ENCODE results near the gene TMEM87A. TPM values are rescaled to one million over a fixed set of nuclear protein-coding genes. Genes with fewer than 3 reads are reported as not detected.

Gene TMEM87A
- total RNA-seq, 1 experiment from 2014 or later, result 31.2 TPM

GRCh38 chr15:42240823-42241222, 32.4 kb downstream of the TMEM87A start:
- BruUV-seq (replicated peaks), result no TSS peak
- Mint-ChIP-seq H3K27ac (ENCODE audit: unreplicated experiment) (no peak overlapping the region), H3K27me3 (ENCODE audit: unreplicated experiment) (no peaks in the 10 kb centered on the region), H3K4me3 (ENCODE audit: low read depth, unreplicated experiment) (no peak overlapping the region), H3K4me1 (ENCODE audit: low read depth, unreplicated experiment) (no peaks in the 10 kb centered on the region), H3K36me3 (ENCODE audit: insufficient read depth, unreplicated experiment) (peaks cover 5% of the 10 kb centered on the region), H3K9me3 (ENCODE audit: low read depth, unreplicated experiment) (no peaks in the 10 kb centered on the region)
- DNase-seq, result no peak
- no peak for TF ChIP-seq CTCF (IDR thresholded peaks at IDR 0.05; ENCODE audit: unreplicated experiment)
- CTCF ChIA-PET, result no interaction called here
- intact Hi-C loops (cut with micrococcal nuclease; ENCODE audit: unreplicated experiment), result no loop called here

GRCh38 chr15:42239528-42240182, 33.6 kb downstream of the TMEM87A start:
- H3K27me3 Mint-ChIP-seq (ENCODE audit: unreplicated experiment), result no peaks in the 10 kb centered on the region
- DNase-seq, result no peak
- no TSS peak for BruUV-seq (replicated peaks)
- H3K9me3 Mint-ChIP-seq (ENCODE audit: low read depth, unreplicated experiment), result no peaks in the 10 kb centered on the region
- H3K4me3 Mint-ChIP-seq (ENCODE audit: low read depth, unreplicated experiment), result no peak overlapping the region
- intact Hi-C loops (cut with micrococcal nuclease; ENCODE audit: unreplicated experiment), result no loop called here
- no peaks in the 10 kb centered on the region for H3K4me1 Mint-ChIP-seq (ENCODE audit: low read depth, unreplicated experiment)
- H3K36me3 Mint-ChIP-seq (ENCODE audit: insufficient read depth, unreplicated experiment), result peaks cover 5% of the 10 kb centered on the region
- H3K27ac Mint-ChIP-seq (ENCODE audit: unreplicated experiment), result no peak overlapping the region
- no peak for TF ChIP-seq CTCF (IDR thresholded peaks at IDR 0.05; ENCODE audit: unreplicated experiment)
- CTCF ChIA-PET, result no interaction called here

GRCh38 chr15:42233107-42233506, 40.1 kb downstream of the TMEM87A start:
- Mint-ChIP-seq H3K27ac (ENCODE audit: unreplicated experiment) (no peak overlapping the region), H3K36me3 (ENCODE audit: insufficient read depth, unreplicated experiment) (peaks cover 5% of the 10 kb centered on the region)
- no TSS peak for BruUV-seq (replicated peaks)

GRCh38 chr15:42232606-42233005, 40.6 kb downstream of the TMEM87A start:
- Mint-ChIP-seq H3K4me3 (ENCODE audit: low read depth, unreplicated experiment) (no peak overlapping the region), H3K27me3 (ENCODE audit: unreplicated experiment) (no peaks in the 10 kb centered on the region), H3K36me3 (ENCODE audit: insufficient read depth, unreplicated experiment) (peaks cover 5% of the 10 kb centered on the region), H3K27ac (ENCODE audit: unreplicated experiment) (no peak overlapping the region), H3K9me3 (ENCODE audit: low read depth, unreplicated experiment) (no peaks in the 10 kb centered on the region), H3K4me1 (ENCODE audit: low read depth, unreplicated experiment) (no peaks in the 10 kb centered on the region)
- no peak for DNase-seq
- intact Hi-C loops (cut with micrococcal nuclease; ENCODE audit: unreplicated experiment), result no loop called here
- no TSS peak for BruUV-seq (replicated peaks)
- no peak for TF ChIP-seq CTCF (IDR thresholded peaks at IDR 0.05; ENCODE audit: unreplicated experiment)
- CTCF ChIA-PET, result no interaction called here

More at GRCh38 chr15:42233107-42233506, 40.1 kb downstream of the TMEM87A start:
- intact Hi-C loops (cut with micrococcal nuclease; ENCODE audit: unreplicated experiment), result no loop called here
- TF ChIP-seq CTCF (IDR thresholded peaks at IDR 0.05; ENCODE audit: unreplicated experiment), result no peak
- H3K4me1 Mint-ChIP-seq (ENCODE audit: low read depth, unreplicated experiment), result no peaks in the 10 kb centered on the region
- H3K9me3 Mint-ChIP-seq (ENCODE audit: low read depth, unreplicated experiment), result no peaks in the 10 kb centered on the region
- CTCF ChIA-PET, result no interaction called here
- no peaks in the 10 kb centered on the region for H3K27me3 Mint-ChIP-seq (ENCODE audit: unreplicated experiment)
- no peak for DNase-seq
- no peak overlapping the region for H3K4me3 Mint-ChIP-seq (ENCODE audit: low read depth, unreplicated experiment)

All from Calu3 (cell line).